Astrocyte (in vitro differentiated cells and primary cell): Measurements from ENCODE around the gene FAM185A. TPM values are rescaled to one million over a fixed set of nuclear protein-coding genes. Genes with fewer than 3 reads are reported as not detected.

Experiments
- DNase-seq: peaks from one replicate; pipeline ENCODE4 v3.0.0-alpha.2; 2010; ENCODE audit warnings: low read depth
- FAIRE-seq: peaks from 2 replicates; lab custom pipeline; 2011; peaks lifted over from hg19 to GRCh38; lab: Jason Lieb, UNC
- H2AFZ ChIP-seq: 2 replicates; pipeline ENCODE4 v1.6.0; 2012; ENCODE audit warnings: low read depth, low read length, inconsistent platforms
- H3K27ac ChIP-seq: 2 replicates; pipeline ENCODE4 v1.5.1; 2011; ENCODE audit warnings: low read depth, low read length, inconsistent platforms
- H3K27me3 ChIP-seq: 2 replicates; pipeline ENCODE4 v1.6.0; 2011; ENCODE audit warnings: low read length, inconsistent platforms; ENCODE audit not compliant: insufficient read depth
- H3K36me3 ChIP-seq: 2 replicates; pipeline ENCODE4 v1.5.1; 2011; ENCODE audit warnings: low read length, inconsistent platforms; ENCODE audit not compliant: insufficient read depth
- H3K4me1 ChIP-seq: 2 replicates; pipeline ENCODE4 v1.5.1; 2011; ENCODE audit warnings: low read length, inconsistent platforms; ENCODE audit not compliant: insufficient read depth
- H3K4me2 ChIP-seq: 2 replicates; pipeline ENCODE4 v1.6.0; 2012; ENCODE audit warnings: low read length, inconsistent platforms
- H3K4me3 ChIP-seq: 2 replicates; pipeline ENCODE4 v1.5.1; 2011; ENCODE audit warnings: low read depth, mild to moderate bottlenecking, low read length, inconsistent platforms; ENCODE audit not compliant: insufficient read depth
- H3K79me2 ChIP-seq: 2 replicates; pipeline ENCODE4 v1.6.0; 2012; ENCODE audit warnings: mild to moderate bottlenecking, low read length, inconsistent platforms; ENCODE audit not compliant: insufficient read depth
- H3K9ac ChIP-seq: 2 replicates; pipeline ENCODE4 v1.6.0; 2012; ENCODE audit warnings: mild to moderate bottlenecking, low read length, inconsistent platforms
- H3K9me3 ChIP-seq: 2 replicates; pipeline ENCODE4 v1.5.1; 2012; ENCODE audit warnings: low read depth, mild to moderate bottlenecking, low read length, inconsistent platforms; ENCODE audit not compliant: insufficient read depth
- H4K20me1 ChIP-seq: 2 replicates; pipeline ENCODE4 v1.6.0; 2012; ENCODE audit warnings: low read length, inconsistent platforms; ENCODE audit not compliant: insufficient read depth
- H3K27ac Mint-ChIP-seq: one replicate; pipeline ENCODE4 v1.8.0; 2021; ENCODE audit warnings: mild to moderate bottlenecking, mixed read lengths; ENCODE audit not compliant: unreplicated experiment
- H3K27me3 Mint-ChIP-seq: one replicate; pipeline ENCODE4 v1.8.0; 2021; ENCODE audit warnings: low read depth, mixed read lengths; ENCODE audit not compliant: unreplicated experiment
- H3K36me3 Mint-ChIP-seq: one replicate; pipeline ENCODE4 v1.8.0; 2021; ENCODE audit warnings: low read depth, mixed read lengths; ENCODE audit not compliant: unreplicated experiment
- H3K4me1 Mint-ChIP-seq: one replicate; pipeline ENCODE4 v1.8.0; 2021; ENCODE audit warnings: low read depth, mixed read lengths; ENCODE audit not compliant: unreplicated experiment
- H3K4me3 Mint-ChIP-seq: one replicate; pipeline ENCODE4 v1.8.0; 2021; ENCODE audit warnings: mild to moderate bottlenecking, moderate library complexity, mixed read lengths; ENCODE audit not compliant: unreplicated experiment
- H3K9me3 Mint-ChIP-seq: one replicate; pipeline ENCODE4 v1.8.0; 2021; ENCODE audit warnings: mild to moderate bottlenecking, mixed read lengths; ENCODE audit not compliant: unreplicated experiment
- EZH2 ChIP-seq: IDR thresholded peaks from 2 replicates; pipeline ENCODE4 v1.6.1; 2012; ENCODE audit warnings: mild to moderate bottlenecking, low read length, inconsistent platforms; ENCODE audit not compliant: insufficient read depth
- total RNA-seq: library from RNA; stranded (reverse); gene quantifications from 2 replicates; pipeline ENCODE4 v1.2.1, GENCODE V29; 2021
- TF ChIP-seq, protein P1 (sequence below): IDR thresholded peaks from 2 replicates; pipeline ENCODE4 v1.5.1; 2011; ENCODE audit warnings: low read depth, mild to moderate bottlenecking, inconsistent platforms, low read length, moderate library complexity; ENCODE audit not compliant: insufficient read depth

Gene FAM185A
- total RNA-seq, 1 donor from 2014 or later: 4.9 TPM

DNA sequence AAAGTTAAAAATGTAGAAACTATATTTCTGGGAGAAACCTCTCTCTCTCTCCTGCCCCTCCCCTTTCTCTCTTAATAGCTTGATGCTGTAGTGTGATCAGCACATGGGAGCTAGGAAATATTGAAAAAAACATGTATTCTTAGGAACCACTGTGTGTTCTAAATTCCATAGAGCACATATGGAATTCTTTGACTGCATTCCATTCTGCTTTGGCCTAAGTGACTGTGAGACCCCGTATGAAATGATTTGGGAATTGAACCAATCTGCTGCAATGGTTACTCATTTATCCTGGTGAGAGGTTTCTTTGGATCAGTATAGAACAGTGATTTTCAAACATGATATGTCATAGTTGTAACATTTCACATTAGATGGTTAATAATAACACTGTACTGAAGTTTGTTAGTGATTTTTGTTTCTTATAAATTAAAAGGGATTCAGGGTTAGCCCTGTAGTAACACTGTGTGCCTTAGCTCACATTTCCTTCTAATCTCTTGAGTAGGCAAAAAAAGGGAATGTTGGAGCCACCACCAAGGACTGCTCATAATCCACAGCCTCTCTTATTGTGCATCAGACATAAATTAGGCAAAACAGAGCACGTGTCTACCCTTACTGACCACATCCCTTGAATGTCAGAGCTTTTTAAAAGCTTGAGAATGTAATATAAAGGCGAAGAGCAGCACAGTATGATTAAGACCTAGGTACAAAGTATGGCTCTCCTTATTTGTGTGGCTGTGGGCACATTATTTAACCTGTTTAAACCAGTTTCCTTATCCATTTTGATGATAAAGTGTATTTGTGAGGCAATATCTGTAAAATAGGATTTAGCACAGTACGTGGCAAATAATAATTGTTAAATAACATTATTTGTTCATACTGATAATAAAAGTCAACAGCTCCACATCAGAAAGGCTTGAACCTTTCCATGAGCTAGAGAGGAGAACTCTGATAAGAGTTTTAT, 69.1 kb downstream of the FAM185A start:
- H3K27ac Mint-ChIP-seq: peak overlapping the region; percentile 51
- H3K4me2 ChIP-seq: no peak overlapping the region
- H3K9me3 Mint-ChIP-seq: peaks cover 2% of the 10 kb centered on the region
- H4K20me1 ChIP-seq: no peaks in the 10 kb centered on the region
- FAIRE-seq (no peak), DNase-seq (no peak)
- TF ChIP-seq, protein P1, sequence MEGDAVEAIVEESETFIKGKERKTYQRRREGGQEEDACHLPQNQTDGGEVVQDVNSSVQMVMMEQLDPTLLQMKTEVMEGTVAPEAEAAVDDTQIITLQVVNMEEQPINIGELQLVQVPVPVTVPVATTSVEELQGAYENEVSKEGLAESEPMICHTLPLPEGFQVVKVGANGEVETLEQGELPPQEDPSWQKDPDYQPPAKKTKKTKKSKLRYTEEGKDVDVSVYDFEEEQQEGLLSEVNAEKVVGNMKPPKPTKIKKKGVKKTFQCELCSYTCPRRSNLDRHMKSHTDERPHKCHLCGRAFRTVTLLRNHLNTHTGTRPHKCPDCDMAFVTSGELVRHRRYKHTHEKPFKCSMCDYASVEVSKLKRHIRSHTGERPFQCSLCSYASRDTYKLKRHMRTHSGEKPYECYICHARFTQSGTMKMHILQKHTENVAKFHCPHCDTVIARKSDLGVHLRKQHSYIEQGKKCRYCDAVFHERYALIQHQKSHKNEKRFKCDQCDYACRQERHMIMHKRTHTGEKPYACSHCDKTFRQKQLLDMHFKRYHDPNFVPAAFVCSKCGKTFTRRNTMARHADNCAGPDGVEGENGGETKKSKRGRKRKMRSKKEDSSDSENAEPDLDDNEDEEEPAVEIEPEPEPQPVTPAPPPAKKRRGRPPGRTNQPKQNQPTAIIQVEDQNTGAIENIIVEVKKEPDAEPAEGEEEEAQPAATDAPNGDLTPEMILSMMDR: no peak
- TF ChIP-seq EZH2: no peak
- no peak overlapping the region for H3K4me3 Mint-ChIP-seq
- peaks cover 12% of the 10 kb centered on the region for H3K4me1 Mint-ChIP-seq
- H3K4me1 ChIP-seq: peaks cover 13% of the 10 kb centered on the region
- no peaks in the 10 kb centered on the region for H3K9me3 ChIP-seq
- H3K79me2 ChIP-seq: no peaks in the 10 kb centered on the region
- H3K27me3 Mint-ChIP-seq: no peaks in the 10 kb centered on the region
- no peaks in the 10 kb centered on the region for H3K36me3 ChIP-seq
- H3K9ac ChIP-seq: no peak overlapping the region
- no peaks in the 10 kb centered on the region for H3K36me3 Mint-ChIP-seq
- no peak overlapping the region for H3K4me3 ChIP-seq
- no peak overlapping the region for H3K27ac ChIP-seq
- H3K27me3 ChIP-seq: no peaks in the 10 kb centered on the region
- H2AFZ ChIP-seq: no peak overlapping the region

- no peaks in the 10 kb centered on the region for H3K79me2 ChIP-seq
- H3K27me3 Mint-ChIP-seq: no peaks in the 10 kb centered on the region
- H3K27ac Mint-ChIP-seq: no peak overlapping the region
Measured at GRCh38 chr7:102819151-102819550, 70.4 kb downstream of the FAM185A start.

More at GRCh38 chr7:102819151-102819550, 70.4 kb downstream of the FAM185A start:
- Histone ChIP-seq H4K20me1 (no peaks in the 10 kb centered on the region), H3K27ac (no peak overlapping the region), H3K36me3 (no peaks in the 10 kb centered on the region), H2AFZ (no peak overlapping the region), H3K4me2 (no peak overlapping the region), H3K27me3 (no peaks in the 10 kb centered on the region), H3K4me1 (peaks cover 9% of the 10 kb centered on the region), H3K9ac (no peak overlapping the region), H3K9me3 (no peaks in the 10 kb centered on the region), H3K4me3 (no peak overlapping the region)
- TF ChIP-seq, protein P1: no peak
- TF ChIP-seq EZH2: no peak
- H3K4me1 Mint-ChIP-seq: peaks cover 13% of the 10 kb centered on the region
- DNase-seq (no peak), FAIRE-seq (no peak)
- H3K4me3 Mint-ChIP-seq: no peak overlapping the region
- H3K36me3 Mint-ChIP-seq: no peaks in the 10 kb centered on the region
- peaks cover 2% of the 10 kb centered on the region for H3K9me3 Mint-ChIP-seq
